ENCODE measurements around the gene EMILIN2. TPM values are rescaled to one million over a fixed set of nuclear protein-coding genes. Genes with fewer than 3 reads are reported as not detected.

Gene EMILIN2
- total RNA-seq, 3 donors from 2014 or later (not counting 1 experiment from before 2014, with no cell fraction given): 8.4 to 25.6 (median 9.8) TPM

DNA sequence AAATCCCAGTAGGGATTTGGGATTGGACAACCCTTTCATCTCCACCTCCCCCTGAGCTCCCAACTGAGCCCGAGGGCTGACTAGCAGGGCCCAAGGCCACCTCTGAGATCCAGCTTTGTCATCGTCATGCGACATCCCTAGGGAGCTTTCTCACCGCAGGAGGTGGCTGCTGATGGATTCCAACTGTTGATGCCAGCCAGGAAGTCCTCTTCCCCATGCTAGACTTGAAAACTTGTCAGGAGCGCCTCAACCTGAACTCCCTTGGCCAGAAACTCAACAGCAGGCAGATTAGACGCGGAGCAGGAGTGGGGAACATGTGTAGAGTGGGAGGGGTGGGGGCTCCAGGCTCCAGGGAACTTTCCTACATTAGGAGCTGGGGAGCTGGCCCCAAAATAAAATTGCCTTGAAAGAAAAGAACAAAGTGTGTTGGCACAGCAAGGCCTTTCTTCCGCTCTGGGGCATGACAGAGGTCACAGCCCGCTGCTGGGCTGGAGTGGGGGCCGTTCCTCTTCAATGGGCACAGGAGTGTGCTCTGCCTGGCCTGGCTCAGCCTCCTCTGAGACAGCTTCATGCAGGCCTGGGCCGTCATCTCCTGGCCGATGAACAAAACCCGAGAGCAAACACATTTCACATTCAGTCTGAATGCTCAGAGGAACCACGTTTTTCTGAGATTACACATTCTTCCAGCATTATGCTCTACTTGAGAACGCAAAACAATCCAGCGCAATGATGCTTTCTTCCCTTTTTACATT, 34.5 kb downstream of the EMILIN2 start:
- Histone ChIP-seq H3K27me3 (ENCODE audit: control insufficient read depth, insufficient read depth, low read length) (no peaks in the 10 kb centered on the region), H3K4me3 (ENCODE audit: low read length) (no peak overlapping the region), H3K27ac (ENCODE audit: low read length) (no peak overlapping the region), H3K9me3 (ENCODE audit: control insufficient read depth, insufficient read depth, low read length) (no peaks in the 10 kb centered on the region), H3K36me3 (ENCODE audit: control insufficient read depth, insufficient read depth, low read length) (no peaks in the 10 kb centered on the region), H3K4me1 (ENCODE audit: control insufficient read depth, insufficient read depth, low read length) (peaks cover 29% of the 10 kb centered on the region)
- 93% methylated on average over 16 of the region's 16 CpGs for WGBS (ENCODE audit: insufficient coverage)
- H3K9me3 Mint-ChIP-seq: no peaks in the 10 kb centered on the region
- TF ChIP-seq, protein P1, sequence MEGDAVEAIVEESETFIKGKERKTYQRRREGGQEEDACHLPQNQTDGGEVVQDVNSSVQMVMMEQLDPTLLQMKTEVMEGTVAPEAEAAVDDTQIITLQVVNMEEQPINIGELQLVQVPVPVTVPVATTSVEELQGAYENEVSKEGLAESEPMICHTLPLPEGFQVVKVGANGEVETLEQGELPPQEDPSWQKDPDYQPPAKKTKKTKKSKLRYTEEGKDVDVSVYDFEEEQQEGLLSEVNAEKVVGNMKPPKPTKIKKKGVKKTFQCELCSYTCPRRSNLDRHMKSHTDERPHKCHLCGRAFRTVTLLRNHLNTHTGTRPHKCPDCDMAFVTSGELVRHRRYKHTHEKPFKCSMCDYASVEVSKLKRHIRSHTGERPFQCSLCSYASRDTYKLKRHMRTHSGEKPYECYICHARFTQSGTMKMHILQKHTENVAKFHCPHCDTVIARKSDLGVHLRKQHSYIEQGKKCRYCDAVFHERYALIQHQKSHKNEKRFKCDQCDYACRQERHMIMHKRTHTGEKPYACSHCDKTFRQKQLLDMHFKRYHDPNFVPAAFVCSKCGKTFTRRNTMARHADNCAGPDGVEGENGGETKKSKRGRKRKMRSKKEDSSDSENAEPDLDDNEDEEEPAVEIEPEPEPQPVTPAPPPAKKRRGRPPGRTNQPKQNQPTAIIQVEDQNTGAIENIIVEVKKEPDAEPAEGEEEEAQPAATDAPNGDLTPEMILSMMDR (IDR thresholded peaks at IDR 0.05): no peak
- H3K27me3 Mint-ChIP-seq (ENCODE audit: low read depth in 2 of 2): no peaks in the 10 kb centered on the region
- no peak overlapping the region for H3K4me3 Mint-ChIP-seq
- intact Hi-C loops (cut with micrococcal nuclease): no loop called here
- ATAC-seq (no peak), DNase-seq (no peak)
- no peaks in the 10 kb centered on the region for H3K36me3 Mint-ChIP-seq
- peak overlapping the region in 1 of 2 donors; percentile 13 for H3K27ac Mint-ChIP-seq
- peaks cover 22 to 26% of the 10 kb centered on the region in 2 donors for H3K4me1 Mint-ChIP-seq

DNA sequence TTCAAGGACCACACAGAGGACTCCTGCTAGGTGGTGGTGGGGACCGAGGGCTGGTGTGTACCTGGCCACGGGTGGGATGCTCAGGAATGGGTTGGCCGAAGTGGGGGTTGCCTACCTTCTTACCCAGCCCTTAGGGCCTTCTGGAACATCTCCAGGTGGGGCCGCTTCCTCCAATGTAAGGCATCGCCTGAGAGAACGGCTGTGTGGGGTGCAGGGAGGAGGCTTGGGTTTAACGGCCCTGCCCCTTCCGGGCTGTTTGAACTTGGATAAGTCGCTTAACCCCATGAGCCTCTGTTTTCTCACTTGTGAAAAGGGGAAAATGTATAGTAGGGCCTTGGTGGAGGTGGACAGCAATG, 35.0 kb downstream of the EMILIN2 start:
- TF ChIP-seq, protein P1 (IDR thresholded peaks at IDR 0.05): no peak
- H3K36me3 Mint-ChIP-seq: peaks cover under 1% of the 10 kb centered on the region
- peaks cover 3 to 4% of the 10 kb centered on the region in 2 donors for H3K9me3 Mint-ChIP-seq
- DNase-seq (peak in 1 of 2 donors; percentile 33), ATAC-seq (no peak)
- no peak overlapping the region for H3K4me3 Mint-ChIP-seq
- peaks cover 22 to 30% of the 10 kb centered on the region in 2 donors for H3K4me1 Mint-ChIP-seq
- 86% methylated on average over 9 of the region's 9 CpGs for WGBS (ENCODE audit: insufficient coverage)
- no peaks in the 10 kb centered on the region for H3K36me3 ChIP-seq (ENCODE audit: control insufficient read depth, insufficient read depth, low read length)
- no peak overlapping the region for H3K27ac ChIP-seq (ENCODE audit: low read length)
- intact Hi-C loops (cut with micrococcal nuclease): no loop called here
- peak overlapping the region in 1 of 2 donors; percentile 13 for H3K27ac Mint-ChIP-seq
- H3K27me3 Mint-ChIP-seq (ENCODE audit: low read depth in 2 of 2): no peaks in the 10 kb centered on the region
- H3K27me3 ChIP-seq (ENCODE audit: control insufficient read depth, insufficient read depth, low read length): no peaks in the 10 kb centered on the region
- H3K4me1 ChIP-seq (ENCODE audit: control insufficient read depth, insufficient read depth, low read length): peaks cover 29% of the 10 kb centered on the region
- H3K4me3 ChIP-seq (ENCODE audit: low read length): no peak overlapping the region
- H3K9me3 ChIP-seq (ENCODE audit: control insufficient read depth, insufficient read depth, low read length): no peaks in the 10 kb centered on the region

DNA sequence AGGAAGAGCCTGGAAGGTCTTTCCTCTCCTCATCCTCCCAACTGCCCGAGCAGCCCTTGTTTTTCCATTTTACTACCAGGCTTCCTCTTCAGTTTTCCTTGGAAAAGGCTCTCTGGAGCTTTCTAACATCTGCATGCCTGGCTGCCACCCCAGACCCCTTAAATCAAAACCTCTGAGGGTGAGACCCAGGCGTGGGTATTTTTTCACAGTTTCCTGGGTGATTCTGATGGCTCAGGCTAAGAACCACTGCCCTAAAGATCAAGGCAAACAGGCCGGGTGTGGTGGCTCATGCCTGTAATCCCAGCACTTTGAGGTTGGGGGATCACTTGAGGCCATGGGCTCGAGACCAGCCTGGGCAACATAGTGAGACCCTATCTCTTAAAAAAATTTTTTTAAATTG, 35.4 kb downstream of the EMILIN2 start:
- ATAC-seq (no peak), DNase-seq (no peak)
- H3K9me3 Mint-ChIP-seq: peaks cover 3 to 6% of the 10 kb centered on the region in 2 donors
- no peak overlapping the region for H3K4me3 Mint-ChIP-seq
- Histone ChIP-seq H3K36me3 (ENCODE audit: control insufficient read depth, insufficient read depth, low read length) (no peaks in the 10 kb centered on the region), H3K27me3 (ENCODE audit: control insufficient read depth, insufficient read depth, low read length) (no peaks in the 10 kb centered on the region), H3K4me1 (ENCODE audit: control insufficient read depth, insufficient read depth, low read length) (peaks cover 29% of the 10 kb centered on the region), H3K4me3 (ENCODE audit: low read length) (no peak overlapping the region), H3K9me3 (ENCODE audit: control insufficient read depth, insufficient read depth, low read length) (no peaks in the 10 kb centered on the region), H3K27ac (ENCODE audit: low read length) (peak overlapping the region; percentile 47)
- H3K27me3 Mint-ChIP-seq (ENCODE audit: low read depth in 2 of 2): no peaks in the 10 kb centered on the region
- 72% methylated on average over 4 of the region's 4 CpGs for WGBS (ENCODE audit: insufficient coverage)
- intact Hi-C loops (cut with micrococcal nuclease): no loop called here
- peaks cover 4% of the 10 kb centered on the region for H3K36me3 Mint-ChIP-seq
- H3K4me1 Mint-ChIP-seq: peaks cover 22 to 30% of the 10 kb centered on the region in 2 donors
- peak overlapping the region; percentile 13 to 71 for H3K27ac Mint-ChIP-seq
- TF ChIP-seq, protein P1 (IDR thresholded peaks at IDR 0.05): no peak
